K562 (cell line): ENCODE results near the gene ADRA2A.

Experiments
- CEBPG ChIP-seq, 3 experiments: fragments of 200-800 bp in 1 of 3; sonication (Bioruptor generic) in 1 of 3; sonication (generic) in 1 of 3; formaldehyde crosslinking in 1 of 3; IDR thresholded peaks in 2 of 3; conservative IDR thresholded peaks in 1 of 3; 2 replicates each; pipeline versions ENCODE4 v1.6.1 to v1.8.0; 2016 to 2022; ENCODE audit warnings: missing compliant biosample characterization in 2 of 3, missing genetic modification characterization in 2 of 3, mild to moderate bottlenecking in 1 of 3, missing genetic modification reagents in 1 of 3
- CREB1 ChIP-seq, 2 experiments: sonication (generic) in 1 of 2; formaldehyde crosslinking in 1 of 2; IDR thresholded peaks; 2 replicates each; pipeline versions ENCODE4 v1.6.1 to v1.8.0; 2012 to 2022; ENCODE audit warnings: inconsistent platforms in 1 of 2, mild to moderate bottlenecking in 1 of 2, missing genetic modification reagents in 1 of 2, moderate library complexity in 1 of 2
- CTCF ChIP-seq, 3 experiments: IDR thresholded peaks in 2 of 3; conservative IDR thresholded peaks in 1 of 3; 2 replicates each; pipeline ENCODE4 v1.5.1; 2011 to 2012; ENCODE audit warnings: low read length in 3 of 3, mild to moderate bottlenecking in 3 of 3, control low read depth in 2 of 3, improper control_type of control experiment in 1 of 3, inconsistent platforms in 1 of 3, low read depth in 1 of 3, mixed read lengths in 1 of 3, moderate library complexity in 1 of 3; ENCODE audit not compliant: insufficient read depth in 2 of 3
- HOMEZ ChIP-seq: fragments of 250-450 bp; sonication (Bioruptor Pico); IDR thresholded peaks from 2 replicates; pipeline ENCODE4 v1.4.0; 2020; ENCODE audit warnings: mild to moderate bottlenecking, moderate library complexity
- NCOA2 ChIP-seq, 2 experiments: fragments of 450-650 bp; IDR thresholded peaks; 2 replicates each; pipeline ENCODE4 v1.6.1; 2018; ENCODE audit warnings: mild to moderate bottlenecking in 2 of 2, moderate library complexity in 1 of 2; ENCODE audit not compliant: partially characterized antibody in 2 of 2
- POLR2A ChIP-seq: fragments of 450-650 bp; conservative IDR thresholded peaks from 2 replicates; pipeline ENCODE4 v1.6.1; 2016
- POLR2AphosphoS5 ChIP-seq: IDR thresholded peaks from 2 replicates; pipeline ENCODE4 v1.6.1; 2011; ENCODE audit warnings: mild to moderate bottlenecking, low read depth, low read length, moderate library complexity; ENCODE audit not compliant: control insufficient read depth, insufficient read depth
- SRSF1 ChIP-seq: fragments of 200-400 bp; formaldehyde crosslinking; IDR thresholded peaks from 2 replicates; pipeline ENCODE4 v1.6.1; 2017; ENCODE audit warnings: mild to moderate bottlenecking, low read depth, low read length, moderate library complexity
- ZBTB43 ChIP-seq: sonication (generic); formaldehyde crosslinking; IDR thresholded peaks from 2 replicates; pipeline ENCODE4 v1.8.0; 2023; ENCODE audit warnings: mild to moderate bottlenecking, missing genetic modification reagents

GRCh38 chr10:111037858-111038257 lies 39.0 kb upstream of the ADRA2A start:
- TF ChIP-seq POLR2AphosphoS5 (no peak), CREB1 (IDR thresholded peaks at IDR 0.05) (no peak), CREB1 (CRISPR knock-in tag; IDR thresholded peaks at IDR 0.05) (no peak), CEBPG (CRISPR knock-in tag; IDR thresholded peaks at IDR 0.05) (no peak), CEBPG (tag; conservative IDR thresholded peaks at IDR 0.05 in 1 of 2, IDR thresholded peaks at IDR 0.05 in 1 of 2) (0 out of 4 replicates have a peak, but pooled peaks of 1 of the 2 experiments have one; percentile 17), NCOA2 (IDR thresholded peaks at IDR 0.05; ENCODE audit: partially characterized antibody in 2 of 2) (no peak), CTCF (IDR thresholded peaks at IDR 0.05 in 2 of 3, conservative IDR thresholded peaks at IDR 0.05 in 1 of 3; ENCODE audit: insufficient read depth in 2 of 3, low read depth in 1 of 3, low read length in 3 of 3) (no peak), HOMEZ (CRISPR knock-in tag) (no peak), ZBTB43 (CRISPR knock-in tag) (no peak), POLR2A (no peak), SRSF1 (no peak)
